Neural progenitor cell (in vitro differentiated cells): ENCODE data around the gene PIP4K2A. TPM values are rescaled to one million over a fixed set of nuclear protein-coding genes. Genes with fewer than 3 reads are reported as not detected.

Experiments
- DNase-seq: peaks from one replicate; pipeline ENCODE4 v3.0.0-alpha.2; 2016; ENCODE audit warnings: low spot score
- H2AFZ ChIP-seq: fragments of 200-600 bp; sonication (generic); replicated peaks from 2 replicates; pipeline ENCODE4 v1.6.1; 2016; ENCODE audit warnings: antibody characterized with exemption
- H3F3A ChIP-seq: fragments of 200-600 bp; sonication (generic); 2 replicates; pipeline ENCODE4 v1.6.1; 2016; ENCODE audit warnings: antibody characterized with exemption, low read depth
- H3K27ac ChIP-seq: fragments of 200-600 bp; sonication (generic); 2 replicates; pipeline ENCODE4 v1.5.1; 2016; ENCODE audit warnings: mild to moderate bottlenecking
- H3K27me3 ChIP-seq: fragments of 200-600 bp; sonication (generic); 2 replicates; pipeline ENCODE4 v1.6.1; 2016; ENCODE audit warnings: mild to moderate bottlenecking, moderate library complexity
- H3K36me3 ChIP-seq: fragments of 200-600 bp; sonication (generic); 2 replicates; pipeline ENCODE4 v1.5.1; 2016
- H3K4me1 ChIP-seq: fragments of 200-600 bp; sonication (generic); 2 replicates; pipeline ENCODE4 v1.6.1; 2016; ENCODE audit warnings: mixed run types
- H3K4me2 ChIP-seq: fragments of 200-600 bp; sonication (generic); 2 replicates; pipeline ENCODE4 v1.6.1; 2016
- H3K4me3 ChIP-seq: fragments of 200-600 bp; sonication (generic); 2 replicates; pipeline ENCODE4 v1.5.1; 2016
- H3K79me2 ChIP-seq: fragments of 200-600 bp; sonication (generic); 2 replicates; pipeline ENCODE4 v1.6.1; 2016; ENCODE audit warnings: low read depth
- H3K9ac ChIP-seq: fragments of 200-600 bp; sonication (generic); 2 replicates; pipeline ENCODE4 v1.6.1; 2016
- H3K9me3 ChIP-seq: fragments of 200-600 bp; sonication (generic); 2 replicates; pipeline ENCODE4 v1.5.1; 2016; ENCODE audit warnings: low read depth
- H4K20me1 ChIP-seq: fragments of 200-600 bp; sonication (generic); 2 replicates; pipeline ENCODE4 v1.6.1; 2016; ENCODE audit warnings: low read depth
- H3K27ac Mint-ChIP-seq: 3 replicates; pipeline ENCODE4 v1.8.0; 2021; ENCODE audit warnings: mixed read lengths
- H3K27me3 Mint-ChIP-seq: 2 replicates; pipeline ENCODE4 v1.8.0; 2022; ENCODE audit warnings: low read depth, mild to moderate bottlenecking, inconsistent platforms, moderate library complexity, mixed read lengths; ENCODE audit not compliant: insufficient read depth
- H3K36me3 Mint-ChIP-seq: 3 replicates; pipeline ENCODE4 v1.8.0; 2021; ENCODE audit warnings: mixed read lengths
- H3K4me1 Mint-ChIP-seq: 3 replicates; pipeline ENCODE4 v1.8.0; 2021; ENCODE audit warnings: mixed read lengths
- H3K4me3 Mint-ChIP-seq: 3 replicates; pipeline ENCODE4 v1.8.0; 2021; ENCODE audit warnings: mild to moderate bottlenecking, moderate library complexity, mixed read lengths
- H3K9me3 Mint-ChIP-seq: 3 replicates; pipeline ENCODE4 v1.8.0; 2020; ENCODE audit warnings: mixed read lengths
- EZH2 ChIP-seq: fragments of 200-600 bp; sonication (generic); IDR thresholded peaks from 2 replicates; pipeline ENCODE4 v1.6.1; 2017; ENCODE audit warnings: antibody characterized with exemption, mild to moderate bottlenecking, moderate library complexity
- EZH2phosphoT487 ChIP-seq: fragments of 200-600 bp; sonication (generic); IDR thresholded peaks from 2 replicates; pipeline ENCODE4 v1.6.1; 2017; ENCODE audit warnings: antibody characterized with exemption
- total RNA-seq: library from RNA; depleted of rRNA; stranded (reverse); fragments of >200 nt; gene quantifications from 2 replicates; pipeline ENCODE4 v1.2.3, GENCODE V29; 2015; ENCODE audit warnings: low replicate concordance
- TF ChIP-seq, protein P1 (sequence below): fragments of 200-600 bp; sonication (generic); IDR thresholded peaks from 2 replicates; pipeline ENCODE4 v1.5.1; 2017; ENCODE audit warnings: antibody characterized with exemption, mild to moderate bottlenecking

PIP4K2A gene
- total RNA-seq, 1 donor from 2014 or later: 37.6 TPM

DNA sequence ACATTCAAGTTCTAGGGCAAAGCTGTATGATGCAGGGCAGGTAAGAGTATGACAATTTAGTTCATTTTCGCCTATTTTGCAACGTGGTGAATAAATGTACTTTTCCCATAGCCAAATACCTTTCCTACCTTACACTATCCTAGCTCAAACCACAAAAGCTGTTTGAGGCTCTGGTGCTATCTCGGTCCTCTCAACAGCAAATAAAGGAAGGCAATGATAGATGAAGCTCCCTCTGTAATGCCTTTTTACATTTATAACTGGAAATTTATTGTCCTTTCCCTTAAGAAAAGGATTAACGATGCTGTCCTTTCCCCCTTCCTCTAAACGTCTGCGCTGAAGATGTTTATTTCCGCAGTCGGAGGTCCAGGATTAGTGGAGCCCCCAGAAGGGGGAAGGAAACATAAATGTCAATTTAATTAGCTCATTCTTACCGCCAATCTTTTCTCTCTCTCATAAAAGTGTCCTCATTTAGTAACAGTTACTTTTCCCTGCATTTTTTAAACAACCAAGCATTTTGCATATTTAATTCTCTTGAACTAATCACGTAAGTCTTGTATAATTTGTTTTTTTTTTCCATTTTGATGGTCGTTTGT is 114.6 kb downstream of the PIP4K2A start:
- Histone ChIP-seq H3K27me3 (no peaks in the 10 kb centered on the region), H3K4me3 (no peak overlapping the region), H3K9ac (no peak overlapping the region), H3K36me3 (no peaks in the 10 kb centered on the region), H3K79me2 (no peaks in the 10 kb centered on the region), H3F3A (peaks cover 2% of the 10 kb centered on the region), H2AFZ (no peak overlapping the region), H3K27ac (no peak overlapping the region), H4K20me1 (no peaks in the 10 kb centered on the region), H3K9me3 (no peaks in the 10 kb centered on the region), H3K4me1 (peaks cover 31% of the 10 kb centered on the region), H3K4me2 (no peak overlapping the region)
- Mint-ChIP-seq H3K36me3 (peaks cover 3% of the 10 kb centered on the region), H3K4me1 (peaks cover 54% of the 10 kb centered on the region), H3K9me3 (no peaks in the 10 kb centered on the region), H3K4me3 (no peak overlapping the region), H3K27ac (no peak overlapping the region), H3K27me3 (no peaks in the 10 kb centered on the region)
- TF ChIP-seq, protein P1, sequence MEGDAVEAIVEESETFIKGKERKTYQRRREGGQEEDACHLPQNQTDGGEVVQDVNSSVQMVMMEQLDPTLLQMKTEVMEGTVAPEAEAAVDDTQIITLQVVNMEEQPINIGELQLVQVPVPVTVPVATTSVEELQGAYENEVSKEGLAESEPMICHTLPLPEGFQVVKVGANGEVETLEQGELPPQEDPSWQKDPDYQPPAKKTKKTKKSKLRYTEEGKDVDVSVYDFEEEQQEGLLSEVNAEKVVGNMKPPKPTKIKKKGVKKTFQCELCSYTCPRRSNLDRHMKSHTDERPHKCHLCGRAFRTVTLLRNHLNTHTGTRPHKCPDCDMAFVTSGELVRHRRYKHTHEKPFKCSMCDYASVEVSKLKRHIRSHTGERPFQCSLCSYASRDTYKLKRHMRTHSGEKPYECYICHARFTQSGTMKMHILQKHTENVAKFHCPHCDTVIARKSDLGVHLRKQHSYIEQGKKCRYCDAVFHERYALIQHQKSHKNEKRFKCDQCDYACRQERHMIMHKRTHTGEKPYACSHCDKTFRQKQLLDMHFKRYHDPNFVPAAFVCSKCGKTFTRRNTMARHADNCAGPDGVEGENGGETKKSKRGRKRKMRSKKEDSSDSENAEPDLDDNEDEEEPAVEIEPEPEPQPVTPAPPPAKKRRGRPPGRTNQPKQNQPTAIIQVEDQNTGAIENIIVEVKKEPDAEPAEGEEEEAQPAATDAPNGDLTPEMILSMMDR: no peak
- no peak for TF ChIP-seq EZH2
- TF ChIP-seq EZH2phosphoT487: no peak
- DNase-seq: no peak

DNA sequence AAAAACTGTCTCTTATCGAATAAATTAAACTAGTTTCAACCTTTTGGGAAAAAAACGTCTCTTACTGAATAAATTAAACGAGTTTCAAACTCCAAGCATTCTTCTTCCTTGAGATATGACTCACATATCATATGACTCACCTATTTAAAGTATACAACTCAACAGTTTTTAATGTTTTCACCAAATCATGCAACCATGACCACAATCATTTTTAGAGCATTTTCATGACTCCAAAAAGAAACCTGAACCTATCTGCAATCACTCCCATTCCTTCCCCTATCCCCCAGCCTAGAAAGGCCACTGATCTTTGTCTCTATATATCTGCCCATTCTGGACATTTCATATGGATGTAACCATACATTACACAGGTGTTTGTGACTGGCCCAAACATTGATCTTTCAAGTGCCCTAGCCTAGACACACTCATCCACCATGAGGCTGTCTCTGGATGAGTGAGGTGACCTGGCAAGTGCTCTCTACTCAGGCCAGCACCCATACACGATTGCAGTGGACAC is 115.3 kb downstream of the PIP4K2A start:
- H3K9me3 ChIP-seq: no peaks in the 10 kb centered on the region
- Mint-ChIP-seq H3K9me3 (no peaks in the 10 kb centered on the region), H3K4me3 (no peak overlapping the region), H3K36me3 (peaks cover 3% of the 10 kb centered on the region), H3K27ac (no peak overlapping the region), H3K4me1 (peaks cover 50% of the 10 kb centered on the region), H3K27me3 (no peaks in the 10 kb centered on the region)
- no peak overlapping the region for H3K4me3 ChIP-seq
- H2AFZ ChIP-seq: no peak overlapping the region
- no peak overlapping the region for H3K9ac ChIP-seq
- H3K4me2 ChIP-seq: no peak overlapping the region
- DNase-seq: no peak
- H3K27me3 ChIP-seq: no peaks in the 10 kb centered on the region
- H4K20me1 ChIP-seq: no peaks in the 10 kb centered on the region
- H3K79me2 ChIP-seq: no peaks in the 10 kb centered on the region
- H3K4me1 ChIP-seq: peaks cover 26% of the 10 kb centered on the region
- H3F3A ChIP-seq: no peaks in the 10 kb centered on the region
- TF ChIP-seq EZH2 (no peak), EZH2phosphoT487 (no peak)
- TF ChIP-seq, protein P1: no peak
- H3K27ac ChIP-seq: no peak overlapping the region
- no peaks in the 10 kb centered on the region for H3K36me3 ChIP-seq

DNA sequence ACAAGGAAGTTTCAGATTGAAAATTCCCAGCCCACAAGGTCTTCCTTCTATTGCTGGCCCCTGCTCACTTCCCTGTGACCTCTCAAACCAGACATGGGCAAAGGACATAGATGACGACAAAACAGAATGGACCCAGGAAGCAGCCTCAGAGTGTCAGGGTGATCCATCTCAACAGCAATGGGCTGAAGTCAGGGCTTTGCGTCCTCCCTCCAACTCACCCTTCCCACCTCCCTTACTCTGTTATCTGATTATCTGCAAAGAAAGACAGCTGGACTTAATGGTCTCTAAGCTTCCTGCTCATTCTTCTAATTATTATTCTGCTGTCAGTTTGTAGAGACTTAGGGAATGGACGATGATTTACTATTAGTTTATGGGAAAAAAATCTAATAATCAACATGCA is 115.9 kb downstream of the PIP4K2A start:
- no peaks in the 10 kb centered on the region for H3K27me3 Mint-ChIP-seq
- Histone ChIP-seq H3F3A (no peaks in the 10 kb centered on the region), H3K9ac (no peak overlapping the region), H3K27ac (no peak overlapping the region), H3K79me2 (no peaks in the 10 kb centered on the region), H3K9me3 (no peaks in the 10 kb centered on the region), H4K20me1 (no peaks in the 10 kb centered on the region), H3K4me1 (peaks cover 21% of the 10 kb centered on the region), H3K4me2 (no peak overlapping the region), H3K36me3 (no peaks in the 10 kb centered on the region), H2AFZ (no peak overlapping the region), H3K27me3 (no peaks in the 10 kb centered on the region), H3K4me3 (no peak overlapping the region)
- H3K9me3 Mint-ChIP-seq: no peaks in the 10 kb centered on the region
- H3K27ac Mint-ChIP-seq: peak overlapping the region; percentile 28
- DNase-seq: no peak
- H3K4me1 Mint-ChIP-seq: peaks cover 45% of the 10 kb centered on the region
- H3K4me3 Mint-ChIP-seq: no peak overlapping the region
- peaks cover 3% of the 10 kb centered on the region for H3K36me3 Mint-ChIP-seq
- TF ChIP-seq EZH2: no peak
- TF ChIP-seq EZH2phosphoT487: no peak
- TF ChIP-seq, protein P1: no peak
